H1 (cell line): ENCODE results near the gene SLC25A39. TPM values are rescaled to one million over a fixed set of nuclear protein-coding genes. Genes with fewer than 3 reads are reported as not detected.

Experiments used
- CTCF ChIA-PET: fragments of 300-600 bp; sonication (Branson Sonifier 250); formaldehyde crosslinking; loops from one replicate; lab custom pipeline; 2021; ENCODE audit not compliant: partially characterized antibody; lab: Charles Lee
- POLR2A ChIA-PET: fragments of 300-600 bp; sonication (Branson Sonifier 250); formaldehyde crosslinking; loops from one replicate; lab custom pipeline; 2021; ENCODE audit warnings: inconsistent platforms; ENCODE audit not compliant: partially characterized antibody; lab: Charles Lee
- DNase-seq, 2 experiments: peaks; one replicate each; pipeline versions ENCODE4 v3.0.0 to v3.0.0-alpha.2; 2010 to 2022; ENCODE audit warnings: low spot score in 2 of 2, low read depth in 1 of 2, mixed read lengths in 1 of 2
- FAIRE-seq: peaks from 2 replicates; lab custom pipeline; 2011; peaks lifted over from hg19 to GRCh38; lab: Jason Lieb, UNC
- H2AFZ ChIP-seq: 2 replicates; pipeline ENCODE4 v1.8.1; 2012; ENCODE audit warnings: low read length, inconsistent platforms
- H2AK5ac ChIP-seq: 2 replicates; pipeline ENCODE4 v1.6.1; 2013; ENCODE audit warnings: low read depth, low read length
- H2BK120ac ChIP-seq: replicated peaks from 2 replicates; pipeline ENCODE3; 2013; ENCODE audit warnings: low read depth, low read length, inconsistent platforms
- H2BK12ac ChIP-seq: 2 replicates; pipeline ENCODE4 v1.6.1; 2013; ENCODE audit warnings: low read depth, low read length
- H2BK15ac ChIP-seq: 2 replicates; pipeline ENCODE4 v1.6.1; 2013; ENCODE audit warnings: low read length
- H2BK20ac ChIP-seq: 2 replicates; pipeline ENCODE4 v1.6.1; 2013; ENCODE audit warnings: low read length
- H2BK5ac ChIP-seq: 2 replicates; pipeline ENCODE4 v1.6.1; 2013; ENCODE audit warnings: low read depth, low read length
- H3K14ac ChIP-seq: 2 replicates; pipeline ENCODE4 v1.6.1; 2013; ENCODE audit warnings: inconsistent platforms; ENCODE audit not compliant: insufficient read length
- H3K18ac ChIP-seq: 2 replicates; pipeline ENCODE4 v1.6.1; 2013; ENCODE audit warnings: low read length; ENCODE audit errors: extremely low read depth
- H3K23ac ChIP-seq: 2 replicates; pipeline ENCODE4 v1.6.1; 2013; ENCODE audit warnings: inconsistent platforms; ENCODE audit not compliant: insufficient read length
- H3K23me2 ChIP-seq: 2 replicates; pipeline ENCODE4 v1.6.1; 2013; ENCODE audit warnings: low read depth, low read length
- H3K27ac ChIP-seq: 2 replicates; pipeline ENCODE4 v1.6.1; 2011; ENCODE audit warnings: low read depth, low read length, inconsistent platforms
- H3K27me3 ChIP-seq, 4 experiments: replicated peaks in 1 of 4; 1 replicate in 1 of 4; 2 replicates in 3 of 4; pipeline versions ENCODE4 v1.6.1 to v1.8.1; 2011 to 2013; ENCODE audit warnings: low read length in 3 of 4, mild to moderate bottlenecking in 3 of 4, inconsistent platforms in 2 of 4, mixed read lengths in 2 of 4, moderate library complexity in 1 of 4; ENCODE audit not compliant: control insufficient read depth in 3 of 4, insufficient read depth in 3 of 4; ENCODE audit errors: extremely low read depth in 1 of 4
- H3K36me3 ChIP-seq, 4 experiments: 2 replicates each; pipeline versions ENCODE4 v1.6.1 to v1.8.1; 2011 to 2013; ENCODE audit warnings: mild to moderate bottlenecking in 4 of 4, low read length in 3 of 4, moderate library complexity in 2 of 4, control low read depth in 1 of 4, inconsistent platforms in 1 of 4; ENCODE audit not compliant: insufficient read depth in 4 of 4, control insufficient read depth in 2 of 4
- H3K4ac ChIP-seq: replicated peaks from 2 replicates; pipeline ENCODE3; 2013; ENCODE audit warnings: low read length, low read depth, mixed read lengths, inconsistent platforms; ENCODE audit not compliant: insufficient read length
- H3K4me1 ChIP-seq, 4 experiments: replicated peaks in 1 of 4; 1 replicate in 1 of 4; 2 replicates in 3 of 4; pipeline versions ENCODE4 v1.6.1 to v1.8.1; 2011 to 2013; ENCODE audit warnings: low read length in 3 of 4, inconsistent platforms in 2 of 4, mixed read lengths in 1 of 4; ENCODE audit not compliant: insufficient read depth in 4 of 4, control insufficient read depth in 3 of 4
- H3K4me2 ChIP-seq, 2 experiments: 2 replicates each; pipeline versions ENCODE4 v1.6.1 to v1.8.1; 2011 to 2013; ENCODE audit warnings: low read depth in 2 of 2, low read length in 2 of 2, control low read depth in 1 of 2, inconsistent platforms in 1 of 2, mild to moderate bottlenecking in 1 of 2; ENCODE audit not compliant: insufficient read depth in 1 of 2
- H3K4me3 ChIP-seq, 4 experiments: fragments of 200-600, 300-600 bp in 1 of 4; sonication (generic), shearing (Covaris generic), sonication (Bioruptor Twin) in 1 of 4; 2 replicates each; pipeline versions ENCODE4 v1.5.1 to v1.8.1; 2011 to 2016; ENCODE audit warnings: low read length in 4 of 4, low read depth in 3 of 4, control low read depth in 2 of 4, inconsistent platforms in 2 of 4, mild to moderate bottlenecking in 2 of 4, mixed read lengths in 1 of 4, moderate library complexity in 1 of 4; ENCODE audit not compliant: insufficient read depth in 2 of 4; ENCODE audit errors: extremely low read depth in 1 of 4
- H3K56ac ChIP-seq: replicated peaks from 2 replicates; pipeline ENCODE3; 2013; ENCODE audit warnings: low read depth, mild to moderate bottlenecking, mixed read lengths, low read length, inconsistent platforms; ENCODE audit not compliant: insufficient read length
- H3K79me1 ChIP-seq: 2 replicates; pipeline ENCODE4 v1.6.1; 2013; ENCODE audit warnings: low read depth, low read length, control low read depth
- H3K79me2 ChIP-seq, 2 experiments: 2 replicates each; pipeline versions ENCODE4 v1.6.1 to v1.8.1; 2012 to 2013; ENCODE audit warnings: low read length in 2 of 2, mild to moderate bottlenecking in 2 of 2, inconsistent platforms in 1 of 2; ENCODE audit not compliant: insufficient read depth in 2 of 2, control insufficient read depth in 1 of 2
- H3K9ac ChIP-seq, 4 experiments: replicated peaks in 1 of 4; 1 replicate in 1 of 4; 2 replicates in 3 of 4; pipeline versions ENCODE4 v1.6.1 to v1.8.1; 2011 to 2013; ENCODE audit warnings: low read depth in 3 of 4, low read length in 3 of 4, control low read depth in 2 of 4, mild to moderate bottlenecking in 2 of 4, moderate library complexity in 2 of 4, inconsistent platforms in 1 of 4; ENCODE audit errors: extremely low read depth in 1 of 4
- H3K9me3 ChIP-seq, 2 experiments: 2 replicates each; pipeline versions ENCODE4 v1.6.1 to v1.8.1; 2012 to 2013; ENCODE audit warnings: mild to moderate bottlenecking in 2 of 2, moderate library complexity in 2 of 2, control low read depth in 1 of 2, inconsistent platforms in 1 of 2, low read depth in 1 of 2, low read length in 1 of 2, mixed read lengths in 1 of 2; ENCODE audit not compliant: insufficient read depth in 2 of 2
- H4K20me1 ChIP-seq, 2 experiments: replicated peaks in 1 of 2; 2 replicates each; pipeline versions ENCODE3 to v1.8.1; 2011 to 2013; ENCODE audit warnings: inconsistent platforms in 2 of 2, low read length in 2 of 2, mild to moderate bottlenecking in 1 of 2; ENCODE audit not compliant: insufficient read depth in 2 of 2, control insufficient read depth in 1 of 2
- H4K5ac ChIP-seq: 2 replicates; pipeline ENCODE4 v1.6.1; 2013; ENCODE audit warnings: low read length, low read depth, mixed read lengths, inconsistent platforms; ENCODE audit not compliant: insufficient read length
- H4K8ac ChIP-seq: 2 replicates; pipeline ENCODE4 v1.8.0; 2013; ENCODE audit warnings: mild to moderate bottlenecking, moderate library complexity, low read length, inconsistent platforms; ENCODE audit not compliant: insufficient read depth; ENCODE audit errors: extremely low read depth
- H4K91ac ChIP-seq: replicated peaks from 2 replicates; pipeline ENCODE3; 2013; ENCODE audit warnings: low read length, mixed read lengths, inconsistent platforms; ENCODE audit not compliant: insufficient read length
- ATF3 ChIP-seq: IDR thresholded peaks from 2 replicates; pipeline ENCODE4 v1.6.1; 2011; ENCODE audit warnings: low read depth, mild to moderate bottlenecking, low read length; ENCODE audit not compliant: insufficient read depth
- BACH1 ChIP-seq: IDR thresholded peaks from 2 replicates; pipeline ENCODE4 v1.6.1; 2012; ENCODE audit warnings: low read length, improper control_type of control experiment
- CHD1 ChIP-seq: IDR thresholded peaks from 2 replicates; pipeline ENCODE4 v1.6.1; 2012; ENCODE audit warnings: low read depth, low read length, improper control_type of control experiment
- CHD2 ChIP-seq: IDR thresholded peaks from 2 replicates; pipeline ENCODE4 v1.6.1; 2012; ENCODE audit warnings: low read length, improper control_type of control experiment
- FOSL1 ChIP-seq: IDR thresholded peaks from 2 replicates; pipeline ENCODE4 v1.6.1; 2011; ENCODE audit warnings: mild to moderate bottlenecking, low read depth, low read length, moderate library complexity; ENCODE audit not compliant: insufficient read depth
- GABPA ChIP-seq: IDR thresholded peaks from 2 replicates; pipeline ENCODE4 v1.6.1; 2011; ENCODE audit warnings: mild to moderate bottlenecking, low read length, moderate library complexity, borderline replicate concordance; ENCODE audit not compliant: insufficient read depth
- JUND ChIP-seq: IDR thresholded peaks from 2 replicates; pipeline ENCODE4 v1.6.1; 2011; ENCODE audit warnings: mild to moderate bottlenecking, improper control_type of control experiment, low read length
- KDM5A ChIP-seq: fragments of 200-600 bp; IDR thresholded peaks from 2 replicates; pipeline ENCODE4 v1.7.1; 2012; ENCODE audit warnings: mild to moderate bottlenecking, low read length, inconsistent platforms, mixed read lengths
- MAFK ChIP-seq: IDR thresholded peaks from 2 replicates; pipeline ENCODE4 v1.6.1; 2012; ENCODE audit warnings: low read depth, mild to moderate bottlenecking, improper control_type of control experiment, low read length
- RXRA ChIP-seq: IDR thresholded peaks from 2 replicates; pipeline ENCODE4 v1.6.1; 2011; ENCODE audit warnings: low read depth, mild to moderate bottlenecking, low read length, moderate library complexity; ENCODE audit not compliant: insufficient read depth
- SIX5 ChIP-seq: IDR thresholded peaks from 2 replicates; pipeline ENCODE4 v1.6.1; 2011; ENCODE audit warnings: mild to moderate bottlenecking, low read depth, low read length
- SP1 ChIP-seq: IDR thresholded peaks from 2 replicates; pipeline ENCODE4 v1.6.1; 2011; ENCODE audit warnings: low read depth, low read length
- SP2 ChIP-seq: IDR thresholded peaks from 2 replicates; pipeline ENCODE4 v1.6.1; 2012; ENCODE audit warnings: mild to moderate bottlenecking, low read length, inconsistent platforms
- SUZ12 ChIP-seq: fragments of 200-600 bp; sonication (generic); IDR thresholded peaks from 2 replicates; pipeline ENCODE4 v1.6.1; 2012; ENCODE audit warnings: mild to moderate bottlenecking, inconsistent platforms, low read length, moderate library complexity, mixed read lengths
- ZNF274 ChIP-seq: IDR thresholded peaks from 2 replicates; pipeline ENCODE4 v1.7.0; 2012; ENCODE audit warnings: low read length, borderline replicate concordance; ENCODE audit errors: extremely low read depth
- whole genome bisulfite sequencing, 2 experiments: shearing (Covaris generic) in 1 of 2; methylation state at CpG; one replicate each; pipeline versions ENCODE4 v1.1.6 to v1.1.7; 2013 to 2015; ENCODE audit warnings: low lambda C conversion rate in 2 of 2, mixed read lengths in 2 of 2, inconsistent platforms in 1 of 2, low coverage in 1 of 2, missing lambda C conversion rate in 1 of 2; ENCODE audit not compliant: insufficient replicate concordance in 2 of 2, insufficient coverage in 1 of 2, insufficient read length in 1 of 2; ENCODE audit errors: extremely low coverage in 1 of 2, missing lambda C conversion rate in 1 of 2; 5-methylcytosine and 5-hydroxymethylcytosine counted together
- polyA plus RNA-seq, 7 experiments: library from polyadenylated mRNA; depleted of rRNA in 3 of 7; stranded (reverse) in 5 of 7; unstranded in 2 of 7; fragments of >200 nt in 5 of 7; fragments of 200-250 nt in 2 of 7; gene quantifications; 1 replicate in 5 of 7; 2 replicates in 1 of 7; 4 replicates in 1 of 7; pipeline versions ENCODE4 v1.2.1 to v1.2.3, GENCODE V29; 2011 to 2013; ENCODE audit warnings: missing spikeins in 2 of 7, mixed read lengths in 2 of 7
- total RNA-seq: library from RNA; stranded (reverse); fragmentation: NEBNext Ultra II Directional; extraction: Animal tissue kit (Norgen Biotek cat#: 25700); gene quantifications from 2 replicates; pipeline ENCODE4 v1.2.1, GENCODE V29; 2021

Gene SLC25A39
- total and polyA plus RNA-seq, 2 of the 8 experiments (the other 6 are each of a cell fraction or from before 2014, with no cell fraction given): 200 to 291 TPM

DNA sequence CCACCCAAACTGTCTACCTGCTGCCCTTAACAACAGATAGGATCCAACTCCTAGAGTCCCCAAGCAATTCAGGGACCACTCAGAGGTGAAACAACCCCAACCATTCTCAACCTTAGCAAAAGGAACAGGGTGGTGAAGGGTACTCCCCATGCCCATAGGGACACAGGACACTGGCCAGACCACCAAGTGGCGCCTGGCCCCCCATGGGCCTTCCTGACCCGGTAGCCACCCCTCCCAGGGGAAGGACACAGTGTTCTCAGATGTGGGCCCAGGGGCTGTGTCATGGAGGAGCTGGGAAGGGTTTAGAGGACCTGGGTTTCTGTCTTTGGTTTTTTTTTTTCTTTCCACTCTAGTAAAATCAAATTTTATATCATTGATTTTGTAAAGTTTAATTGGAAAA lies 9.7 kb upstream of the SLC25A39 start:
- Histone ChIP-seq H3K14ac (no peak overlapping the region), H3K9ac (no peak overlapping the region), H3K4me3 (no peak overlapping the region), H3K56ac (no peak overlapping the region), H3K36me3 (no peaks in the 10 kb centered on the region), H2AK5ac (no peak overlapping the region), H4K5ac (no peak overlapping the region), H3K27ac (no peak overlapping the region), H2AFZ (no peak overlapping the region), H3K4ac (no peak overlapping the region), H3K4me1 (peaks cover 0 to 2% (median 2%) of the 10 kb centered on the region in 4 experiments; a peak in 5 of 7 replicates), H4K91ac (no peak overlapping the region), H3K18ac (no peak overlapping the region), H2BK120ac (no peak overlapping the region), H3K23ac (no peak overlapping the region), H3K4me2 (no peak overlapping the region), H3K79me1 (no peaks in the 10 kb centered on the region), H4K8ac (no peak overlapping the region), H2BK5ac (no peak overlapping the region), H3K27me3 (peaks cover 0 to 2% (median under 1%) of the 10 kb centered on the region in 4 experiments; a peak in 1 of 7 replicates), H4K20me1 (no peaks in the 10 kb centered on the region), H2BK12ac (no peak overlapping the region), H2BK15ac (no peak overlapping the region), H3K9me3 (no peaks in the 10 kb centered on the region), H2BK20ac (no peak overlapping the region), H3K23me2 (no peaks in the 10 kb centered on the region; the same call in 1 of the 2 replicates), H3K79me2 (no peaks in the 10 kb centered on the region)
- CTCF ChIA-PET: interaction anchor here (0.6 to 11.0 kb wide), 9 partner anchors 10 to 184 kb away, joined by 3 to 158 read pairs (median 5); partner anchors contain the start of genes FAM171A2 and GRN
- no peak for FAIRE-seq
- POLR2A ChIA-PET: interaction anchor here (0.7 to 2.1 kb wide), 3 partner anchors 17 to 120 kb away, joined by 3 to 5 read pairs (median 3); no protein-coding TSS in a partner anchor
- no peak for DNase-seq
- WGBS, 2 experiments: 93% methylated on average over 2 of the region's 2 CpGs; no CpG with 5 or more reads in 1 of the 2 experiments
- TF ChIP-seq BACH1 (no peak), SP2 (no peak), ZNF274 (no peak), SUZ12 (no peak), KDM5A (no peak), SIX5 (no peak), JUND (no peak), ATF3 (no peak), MAFK (no peak), FOSL1 (no peak), GABPA (no peak), SP1 (no peak), CHD2 (no peak), RXRA (no peak), CHD1 (no peak)
